HG03558 (cell line): Measurements from ENCODE around the gene SPRN.
"Not testable (repeated sequence)": the region's sequence is repeated elsewhere in the genome, so short reads cannot be mapped to it uniquely, and the experiment has no call there.

ENCODE experiments used
- ATAC-seq: cut with Tn5 transposase; IDR thresholded peaks from one replicate; pipeline ENCODE4 v1.9.1; 2021; ENCODE audit warnings: moderate number of reproducible peaks; ENCODE audit not compliant: unreplicated experiment; ENCODE audit errors: extremely low read depth

The SPRN gene

GRCh38 chr10:133390597-133391248 lies 33.7 kb downstream of the SPRN start:
- ATAC-seq, result no peak

- peak; percentile 84 for ATAC-seq
Measured at GRCh38 chr10:133388973-133389818, 35.2 kb downstream of the SPRN start.

- ATAC-seq, result no peak
Measured at GRCh38 chr10:133388236-133388972, 36.0 kb downstream of the SPRN start.

GRCh38 chr10:133386951-133387350 lies 37.5 kb downstream of the SPRN start:
- not testable (repeated sequence) for ATAC-seq

- ATAC-seq, result no peak
Measured at GRCh38 chr10:133385214-133385613, 39.2 kb downstream of the SPRN start.

GRCh38 chr10:133384071-133384470 lies 40.4 kb downstream of the SPRN start:
- no peak for ATAC-seq

- ATAC-seq, result no peak
Measured at GRCh38 chr10:133383551-133383950, 40.9 kb downstream of the SPRN start.

- no peak for ATAC-seq
Measured at GRCh38 chr10:133381036-133381435, 43.4 kb downstream of the SPRN start.

GRCh38 chr10:133379801-133380666 lies 44.4 kb downstream of the SPRN start:
- no peak for ATAC-seq

GRCh38 chr10:133379152-133379800 lies 45.1 kb downstream of the SPRN start, which contains the start of gene PAOX:
PAOX (plus strand) TSS chr10:133379262; CDS start chr10:133379317, 55 bp downstream.
- peak; percentile 39 for ATAC-seq

GRCh38 chr10:133378251-133379096 lies 46.0 kb downstream of the SPRN start:
- no peak for ATAC-seq

- no peak for ATAC-seq
Measured at GRCh38 chr10:133377818-133378250, 46.6 kb downstream of the SPRN start.

GRCh38 chr10:133377025-133377817 lies 47.2 kb downstream of the SPRN start:
- no peak for ATAC-seq

GRCh38 chr10:133376183-133376582 lies 48.2 kb downstream of the SPRN start:
- ATAC-seq, result not testable (repeated sequence)

GRCh38 chr10:133375357-133376115 lies 48.9 kb downstream of the SPRN start:
- no peak for ATAC-seq

- peak; percentile 86 for ATAC-seq
Measured at GRCh38 chr10:133373174-133374090, 51.0 kb downstream of the SPRN start, which contains the start of gene ECHS1. ECHS1 (minus strand) TSS chr10:133373354; CDS start chr10:133373333, 21 bp downstream.
